A549 (cell line): ENCODE results near the gene PYURF. TPM values are rescaled to one million over a fixed set of nuclear protein-coding genes. Genes with fewer than 3 reads are reported as not detected.

Experiments used
- ATAC-seq, 2 experiments: fragments of 200-7000 bp in 1 of 2; fragments of >200 bp in 1 of 2; cut with Nextera tagmentation in 1 of 2; cut with Tn5 transposase in 1 of 2; 3 replicates each; pipeline versions ENCODE4 v1.8.0 to v1.9.1; 2018 to 2020; ENCODE audit warnings: mild to moderate bottlenecking in 1 of 2, moderate library complexity in 1 of 2
- CTCF ChIA-PET: fragments of 300-600 bp; sonication (Branson Sonifier 250); formaldehyde crosslinking; extraction: SDS; loops from one replicate; lab custom pipeline; 2021; ENCODE audit warnings: antibody characterized with exemption, inconsistent platforms; lab: Yijun Ruan, JAX
- POLR2A ChIA-PET: fragments of 350-600 bp; formaldehyde crosslinking; extraction: SDS; loops from one replicate; lab custom pipeline; 2021; ENCODE audit warnings: antibody characterized with exemption, inconsistent platforms; lab: Yijun Ruan, JAX
- DNase-seq, 2 experiments: peaks; one replicate each; pipeline versions ENCODE4 v3.0.0 to v3.0.0-alpha.2; 2011 to 2016; ENCODE audit warnings: low read depth in 1 of 2, low spot score in 1 of 2
- FAIRE-seq: peaks from 2 replicates; lab custom pipeline; 2011; peaks lifted over from hg19 to GRCh38; lab: Jason Lieb, UNC
- H3K27ac ChIP-seq, 2 experiments: fragments of >200 bp; sonication (Bioruptor Twin); formaldehyde crosslinking; 3 replicates each; pipeline ENCODE4 v1.5.1; 2016 to 2017
- H3K4me1 ChIP-seq: fragments of >200 bp; sonication (Bioruptor Twin); formaldehyde crosslinking; 3 replicates; pipeline ENCODE4 v1.6.1; 2016
- H3K4me2 ChIP-seq: fragments of >200 bp; sonication (Bioruptor Twin); formaldehyde crosslinking; 3 replicates; pipeline ENCODE4 v1.6.1; 2016
- H3K4me3 ChIP-seq: fragments of >200 bp; sonication (Bioruptor Twin); formaldehyde crosslinking; 3 replicates; pipeline ENCODE4 v1.5.1; 2016
- H3K9me3 ChIP-seq: fragments of >200 bp; sonication (Bioruptor Twin); formaldehyde crosslinking; 3 replicates; pipeline ENCODE4 v1.6.1; 2016
- CHD2 ChIP-seq: fragments of 150-350 bp; IDR thresholded peaks from 2 replicates; pipeline ENCODE4 v1.6.1; 2014; ENCODE audit warnings: low read length; ENCODE audit not compliant: partially characterized antibody
- GATA3 ChIP-seq: IDR thresholded peaks from 2 replicates; pipeline ENCODE4 v1.6.1; 2012; ENCODE audit warnings: borderline replicate concordance
- HOXA7 ChIP-seq: fragments of 250-450 bp; sonication (Bioruptor Pico); IDR thresholded peaks from 2 replicates; pipeline ENCODE4 v1.5.0; 2020; ENCODE audit warnings: mild to moderate bottlenecking, moderate library complexity
- HOXB13 ChIP-seq: fragments of 250-450 bp; sonication (Bioruptor Pico); IDR thresholded peaks from 2 replicates; pipeline ENCODE4 v1.5.0; 2020; ENCODE audit warnings: low read depth, mild to moderate bottlenecking, moderate library complexity
- JUN ChIP-seq, 2 experiments: fragments of >200 bp; sonication (Bioruptor Twin); formaldehyde crosslinking; IDR thresholded peaks; 2 replicates in 1 of 2; 3 replicates in 1 of 2; pipeline ENCODE4 v1.6.1; 2016 to 2017
- JUNB ChIP-seq: fragments of >200 bp; sonication (Bioruptor Twin); formaldehyde crosslinking; IDR thresholded peaks from 2 replicates; pipeline ENCODE4 v1.6.1; 2016
- MAFK ChIP-seq: fragments of 450-650 bp; IDR thresholded peaks from 2 replicates; pipeline ENCODE4 v1.6.1; 2014; ENCODE audit not compliant: partially characterized antibody
- MYC ChIP-seq: IDR thresholded peaks from 2 replicates; pipeline ENCODE4 v1.6.1; 2012; ENCODE audit warnings: mild to moderate bottlenecking, inconsistent platforms, low read length, improper control_type of control experiment, borderline replicate concordance
- NFE2L2 ChIP-seq: fragments of 150-350 bp; conservative IDR thresholded peaks from 2 replicates; pipeline ENCODE4 v1.6.1; 2014; ENCODE audit warnings: low read length
- NPAS2 ChIP-seq: fragments of 250-450 bp; sonication (Bioruptor Pico); IDR thresholded peaks from 2 replicates; pipeline ENCODE4 v1.8.0; 2022; ENCODE audit warnings: mild to moderate bottlenecking, moderate library complexity, borderline replicate concordance
- POLR2AphosphoS2 ChIP-seq: conservative IDR thresholded peaks from 2 replicates; pipeline ENCODE4 v1.6.1; 2012; ENCODE audit warnings: low read length, improper control_type of control experiment, inconsistent platforms
- SMC3 ChIP-seq: fragments of >200 bp; sonication (Bioruptor Twin); formaldehyde crosslinking; IDR thresholded peaks from 3 replicates; pipeline ENCODE4 v1.6.1; 2018; ENCODE audit warnings: inconsistent platforms
- TFCP2L1 ChIP-seq: fragments of 250-450 bp; sonication (Bioruptor Pico); IDR thresholded peaks from 2 replicates; pipeline ENCODE4 v1.5.0; 2021; ENCODE audit warnings: mild to moderate bottlenecking
- ZNF302 ChIP-seq: fragments of 250-450 bp; sonication (Bioruptor Pico); IDR thresholded peaks from 2 replicates; pipeline ENCODE4 v1.9.0; 2021; ENCODE audit warnings: inconsistent platforms, mild to moderate bottlenecking, moderate library complexity
- ZSCAN20 ChIP-seq: fragments of 250-450 bp; sonication (Bioruptor Pico); IDR thresholded peaks from 2 replicates; pipeline ENCODE4 v1.8.0; 2022; ENCODE audit warnings: mild to moderate bottlenecking, moderate library complexity
- WGBS: methylation state at CpG from one replicate; pipeline ENCODE4 v1.1.6; 2017; ENCODE audit errors: missing lambda C conversion rate; 5-methylcytosine and 5-hydroxymethylcytosine counted together
- polyA plus RNA-seq, 4 experiments: library from polyadenylated mRNA; depleted of rRNA in 3 of 4; stranded (reverse); fragments of >200 nt; fragmentation: RNase III in 1 of 4; extraction: RNeasy Plus Mini Kit Qiagen cat#74134 plus additional on column Dnase treatment in 1 of 4; gene quantifications; 2 replicates in 3 of 4; 3 replicates in 1 of 4; pipeline ENCODE4 v1.2.3, GENCODE V29; 2011 to 2017
- TF ChIP-seq, protein P1 (sequence below): fragments of >200 bp; sonication (Bioruptor Twin); formaldehyde crosslinking; IDR thresholded peaks from 2 replicates; pipeline ENCODE4 v1.6.1; 2016
- TF ChIP-seq, protein P2 (sequence below): fragments of 150-350 bp; IDR thresholded peaks from 2 replicates; pipeline ENCODE4 v1.6.1; 2014; ENCODE audit warnings: low read depth, mild to moderate bottlenecking, low read length
- TF ChIP-seq, protein P3 (sequence below): fragments of >200 bp; sonication (Bioruptor Twin); formaldehyde crosslinking; IDR thresholded peaks from 3 replicates; pipeline ENCODE4 v1.6.1; 2016
- TF ChIP-seq, protein P4 (sequence below): IDR thresholded peaks from 2 replicates; pipeline ENCODE4 v1.6.1; 2012

The PYURF gene
- polyA plus RNA-seq, 2 of the 4 experiments (the other 2 are of a cell fraction): 70.2 to 72.7 TPM

DNA sequence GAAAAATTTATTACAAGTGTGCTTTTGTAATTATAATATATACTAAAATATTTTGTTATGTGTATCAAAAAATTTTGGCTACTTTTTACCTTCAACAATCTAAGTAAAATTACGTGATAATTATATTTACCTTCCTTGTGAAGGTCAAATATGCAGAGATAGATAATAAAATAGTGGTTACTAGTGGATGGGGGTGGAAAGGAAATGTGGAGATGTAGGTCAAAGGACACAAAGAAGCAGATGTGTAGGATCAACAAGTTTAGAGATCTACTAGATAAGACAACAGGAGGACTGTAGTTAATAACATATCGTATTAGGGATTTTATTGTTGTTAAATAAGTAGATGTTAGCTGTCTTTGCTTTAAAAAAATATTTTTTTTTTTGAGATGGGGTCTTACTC lies 45.3 kb downstream of the PYURF start:
- Histone ChIP-seq H3K4me1 (no peaks in the 10 kb centered on the region), H3K4me3 (no peak overlapping the region), H3K9me3 (no peaks in the 10 kb centered on the region), H3K4me2 (no peak overlapping the region), H3K27ac (no peak overlapping the region)
- ChIA-PET CTCF (no interaction called here), POLR2A (no interaction called here)
- no peak for TF ChIP-seq ZSCAN20 (CRISPR knock-in tag)
- no peak for TF ChIP-seq CHD2
- TF ChIP-seq NPAS2: no peak
- TF ChIP-seq, protein P1, sequence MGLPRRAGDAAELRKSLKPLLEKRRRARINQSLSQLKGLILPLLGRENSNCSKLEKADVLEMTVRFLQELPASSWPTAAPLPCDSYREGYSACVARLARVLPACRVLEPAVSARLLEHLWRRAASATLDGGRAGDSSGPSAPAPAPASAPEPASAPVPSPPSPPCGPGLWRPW: no peak
- no peak for TF ChIP-seq JUN (IDR thresholded peaks at IDR 0.05)
- TF ChIP-seq, protein P2, sequence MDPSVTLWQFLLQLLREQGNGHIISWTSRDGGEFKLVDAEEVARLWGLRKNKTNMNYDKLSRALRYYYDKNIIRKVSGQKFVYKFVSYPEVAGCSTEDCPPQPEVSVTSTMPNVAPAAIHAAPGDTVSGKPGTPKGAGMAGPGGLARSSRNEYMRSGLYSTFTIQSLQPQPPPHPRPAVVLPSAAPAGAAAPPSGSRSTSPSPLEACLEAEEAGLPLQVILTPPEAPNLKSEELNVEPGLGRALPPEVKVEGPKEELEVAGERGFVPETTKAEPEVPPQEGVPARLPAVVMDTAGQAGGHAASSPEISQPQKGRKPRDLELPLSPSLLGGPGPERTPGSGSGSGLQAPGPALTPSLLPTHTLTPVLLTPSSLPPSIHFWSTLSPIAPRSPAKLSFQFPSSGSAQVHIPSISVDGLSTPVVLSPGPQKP: no peak
- no peak for TF ChIP-seq MYC
- TF ChIP-seq ZNF302: no peak
- TF ChIP-seq, protein P3, sequence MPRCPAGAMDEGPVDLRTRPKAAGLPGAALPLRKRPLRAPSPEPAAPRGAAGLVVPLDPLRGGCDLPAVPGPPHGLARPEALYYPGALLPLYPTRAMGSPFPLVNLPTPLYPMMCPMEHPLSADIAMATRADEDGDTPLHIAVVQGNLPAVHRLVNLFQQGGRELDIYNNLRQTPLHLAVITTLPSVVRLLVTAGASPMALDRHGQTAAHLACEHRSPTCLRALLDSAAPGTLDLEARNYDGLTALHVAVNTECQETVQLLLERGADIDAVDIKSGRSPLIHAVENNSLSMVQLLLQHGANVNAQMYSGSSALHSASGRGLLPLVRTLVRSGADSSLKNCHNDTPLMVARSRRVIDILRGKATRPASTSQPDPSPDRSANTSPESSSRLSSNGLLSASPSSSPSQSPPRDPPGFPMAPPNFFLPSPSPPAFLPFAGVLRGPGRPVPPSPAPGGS: no peak
- no peak for TF ChIP-seq GATA3
- TF ChIP-seq NFE2L2: no peak
- no peak for TF ChIP-seq HOXB13 (CRISPR knock-in tag)
- TF ChIP-seq MAFK: no peak
- no peak for TF ChIP-seq HOXA7
- no peak for TF ChIP-seq POLR2AphosphoS2
- no peak for TF ChIP-seq TFCP2L1 (CRISPR knock-in tag)
- no peak for DNase-seq
- no peak for FAIRE-seq
- 91% methylated on average over 2 of the region's 2 CpGs for WGBS
- ATAC-seq: no peak

DNA sequence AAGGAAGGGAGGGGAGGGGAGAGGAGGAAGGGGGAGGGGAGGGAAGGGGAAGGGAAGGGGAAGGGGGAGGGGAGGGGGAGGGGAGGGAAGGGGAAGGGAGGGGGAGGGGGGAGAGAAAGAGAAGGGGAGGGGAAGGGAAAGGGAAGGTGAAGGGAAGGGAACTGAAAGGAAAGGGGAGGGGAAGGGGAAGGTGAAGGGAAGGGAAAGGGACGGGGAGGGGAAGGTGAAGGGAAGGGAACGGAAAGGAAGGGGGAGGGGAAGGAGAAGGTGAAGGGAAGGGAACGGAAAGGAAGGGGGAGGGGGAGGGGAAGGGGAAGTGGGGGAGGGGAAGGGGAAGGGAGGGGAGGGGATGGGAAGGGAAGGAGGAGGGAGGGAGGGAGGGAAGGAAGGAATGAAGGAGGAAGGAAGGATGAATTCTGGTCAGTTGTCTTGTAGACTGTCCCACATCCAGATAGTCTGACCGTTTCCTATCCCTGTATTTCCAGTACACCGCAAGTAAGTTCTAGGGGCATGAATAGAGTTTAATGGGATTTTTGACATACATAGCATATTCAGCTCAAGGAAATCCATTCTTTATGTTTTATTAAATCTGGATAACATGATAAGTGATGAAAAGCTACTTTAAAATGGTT lies 46.2 kb downstream of the PYURF start:
- Histone ChIP-seq H3K4me2 (no peak overlapping the region), H3K4me3 (no peak overlapping the region), H3K27ac (no peak overlapping the region), H3K4me1 (no peaks in the 10 kb centered on the region)
- ATAC-seq: no peak
- FAIRE-seq: no peak
- POLR2A ChIA-PET: no interaction called here
- WGBS: 88% methylated on average over 2 of the region's 5 CpGs
- CTCF ChIA-PET: no interaction called here
- TF ChIP-seq JUNB (no peak), ZNF302 (no peak), SMC3 (no peak)
- TF ChIP-seq, protein P4, sequence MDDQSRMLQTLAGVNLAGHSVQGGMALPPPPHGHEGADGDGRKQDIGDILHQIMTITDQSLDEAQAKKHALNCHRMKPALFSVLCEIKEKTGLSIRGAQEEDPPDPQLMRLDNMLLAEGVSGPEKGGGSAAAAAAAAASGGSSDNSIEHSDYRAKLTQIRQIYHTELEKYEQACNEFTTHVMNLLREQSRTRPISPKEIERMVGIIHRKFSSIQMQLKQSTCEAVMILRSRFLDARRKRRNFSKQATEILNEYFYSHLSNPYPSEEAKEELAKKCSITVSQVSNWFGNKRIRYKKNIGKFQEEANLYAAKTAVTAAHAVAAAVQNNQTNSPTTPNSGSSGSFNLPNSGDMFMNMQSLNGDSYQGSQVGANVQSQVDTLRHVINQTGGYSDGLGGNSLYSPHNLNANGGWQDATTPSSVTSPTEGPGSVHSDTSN: no peak
- TF ChIP-seq, all 56 proteins: peak for 0
- no peak for DNase-seq
- no peaks in the 10 kb centered on the region for H3K9me3 ChIP-seq

Other genes with a start within 250 kb of the PYURF start
- 2.4 TPM in 2 replicates for gene PPM1K, start 239.2 kb downstream of the PYURF start, polyA plus RNA-seq (2011; rRNA removed)
- 0.76 to 0.90 TPM (median 0.85 TPM) in 3 replicates for gene PPM1K, start 239.2 kb downstream of the PYURF start, polyA plus RNA-seq (2017; fragmentation: RNase III; extraction: RNeasy Plus Mini Kit Qiagen cat#74134 plus additional on column Dnase treatment)
- 7.0 and 9.7 TPM in 2 replicates for gene HERC6, start 144.9 kb downstream of the PYURF start, polyA plus RNA-seq (2011; rRNA removed)
- gene HERC6, start 144.9 kb downstream of the PYURF start, polyA plus RNA-seq (2017; fragmentation: RNase III; extraction: RNeasy Plus Mini Kit Qiagen cat#74134 plus additional on column Dnase treatment): 2.8 to 3.6 TPM (median 3.6 TPM) in 3 replicates
- 3.7 and 5.1 TPM in 2 replicates for gene HERC5, start 66.7 kb downstream of the PYURF start, polyA plus RNA-seq (2011; rRNA removed)
- 4.1 to 4.4 TPM (median 4.3 TPM) in 3 replicates for gene HERC5, start 66.7 kb downstream of the PYURF start, polyA plus RNA-seq (2017; fragmentation: RNase III; extraction: RNeasy Plus Mini Kit Qiagen cat#74134 plus additional on column Dnase treatment)
- 4.9 and 6.2 TPM in 2 replicates for gene HERC3, start 68.7 kb upstream of the PYURF start, polyA plus RNA-seq (2011; rRNA removed)
- gene HERC3, start 68.7 kb upstream of the PYURF start, polyA plus RNA-seq (2017; fragmentation: RNase III; extraction: RNeasy Plus Mini Kit Qiagen cat#74134 plus additional on column Dnase treatment): 4.3 to 5.7 TPM (median 4.9 TPM) in 3 replicates
- 2.4 TPM in 2 replicates for gene NAP1L5, start 174.1 kb upstream of the PYURF start, polyA plus RNA-seq (2011; rRNA removed)
- 2.6 to 3.0 TPM (median 2.8 TPM) in 3 replicates for gene NAP1L5, start 174.1 kb upstream of the PYURF start, polyA plus RNA-seq (2017; fragmentation: RNase III; extraction: RNeasy Plus Mini Kit Qiagen cat#74134 plus additional on column Dnase treatment)